CD14-positive monocyte (primary cell): Measurements from ENCODE around the gene RCAN2. TPM values are rescaled to one million over a fixed set of nuclear protein-coding genes. Genes with fewer than 3 reads are reported as not detected.
A peak's percentile ranks its signal among the peaks of the same experiment; 100 is the strongest.

Source experiments
- DNase-seq, 3 donors: peaks; one replicate each; pipeline ENCODE4 v3.0.0-alpha.2; 2011 to 2022
- H2AFZ ChIP-seq: 2 replicates; pipeline ENCODE4 v1.6.0; 2012; ENCODE audit warnings: mild to moderate bottlenecking, low read depth, low read length, inconsistent platforms; ENCODE audit not compliant: insufficient read depth, poor library complexity, severe bottlenecking
- H3K27ac ChIP-seq, 2 donors: 1 replicate in 1 of 2; 2 replicates in 1 of 2; pipeline ENCODE4 v1.5.1; 2012 to 2013; ENCODE audit warnings: low read length in 2 of 2, control low read depth in 1 of 2, inconsistent platforms in 1 of 2, low read depth in 1 of 2, mild to moderate bottlenecking in 1 of 2
- H3K27me3 ChIP-seq, 2 donors: one replicate each; pipeline versions ENCODE4 v1.6.0 to v1.6.1; 2011 to 2013; ENCODE audit warnings: low read length in 2 of 2; ENCODE audit not compliant: control insufficient read depth in 2 of 2, insufficient read depth in 2 of 2
- H3K36me3 ChIP-seq, 2 donors: replicated peaks in 1 of 2; 1 replicate in 1 of 2; 2 replicates in 1 of 2; pipeline versions ENCODE4 v1.5.1 to v1.6.1; 2012 to 2013; ENCODE audit warnings: low read length in 2 of 2, control low read depth in 1 of 2, inconsistent platforms in 1 of 2, mild to moderate bottlenecking in 1 of 2; ENCODE audit not compliant: insufficient read depth in 2 of 2, control insufficient read depth in 1 of 2
- H3K4me1 ChIP-seq, 2 donors: 1 replicate in 1 of 2; 2 replicates in 1 of 2; pipeline versions ENCODE4 v1.5.1 to v1.6.1; 2012 to 2013; ENCODE audit warnings: low read length in 2 of 2, control low read depth in 1 of 2, inconsistent platforms in 1 of 2, mild to moderate bottlenecking in 1 of 2, moderate library complexity in 1 of 2; ENCODE audit not compliant: insufficient read depth in 2 of 2, control insufficient read depth in 1 of 2
- H3K4me2 ChIP-seq: replicated peaks from 2 replicates; pipeline ENCODE3; 2012; ENCODE audit warnings: low read length, moderate library complexity, mild to moderate bottlenecking; ENCODE audit not compliant: poor library complexity, severe bottlenecking; ENCODE audit errors: extremely low read depth
- H3K4me3 ChIP-seq, 3 experiments: fragments of 200-600 bp in 1 of 3; sonication (generic) in 1 of 3; replicated peaks in 1 of 3; 1 replicate in 2 of 3; 2 replicates in 1 of 3; pipeline ENCODE4 v1.5.1; 2011 to 2013; ENCODE audit warnings: low read length in 3 of 3, mild to moderate bottlenecking in 3 of 3, control low read depth in 2 of 3, low read depth in 2 of 3, inconsistent platforms in 1 of 3, moderate library complexity in 1 of 3
- H3K79me2 ChIP-seq: 2 replicates; pipeline ENCODE4 v1.6.0; 2012; ENCODE audit warnings: mild to moderate bottlenecking, control low read depth, inconsistent platforms, low read length, moderate library complexity; ENCODE audit not compliant: insufficient read depth
- H3K9ac ChIP-seq: 2 replicates; pipeline ENCODE4 v1.6.0; 2017; ENCODE audit warnings: low read length, mild to moderate bottlenecking; ENCODE audit not compliant: insufficient read depth, poor library complexity, severe bottlenecking
- H3K9me3 ChIP-seq, 2 donors: replicated peaks in 1 of 2; 1 replicate in 1 of 2; 2 replicates in 1 of 2; pipeline versions ENCODE4 v1.5.1 to v1.6.1; 2012 to 2013; ENCODE audit warnings: low read length in 2 of 2, control low read depth in 1 of 2; ENCODE audit not compliant: control insufficient read depth in 1 of 2, insufficient read depth in 1 of 2
- H4K20me1 ChIP-seq: 2 replicates; pipeline ENCODE4 v1.6.0; 2012; ENCODE audit warnings: mild to moderate bottlenecking, low read length, control low read depth, moderate library complexity; ENCODE audit not compliant: insufficient read depth
- H3K27ac Mint-ChIP-seq, 7 donors: one replicate each; pipeline ENCODE4 v1.8.0; 2020; ENCODE audit warnings: mild to moderate bottlenecking in 7 of 7, mixed read lengths in 7 of 7, moderate library complexity in 6 of 7, inconsistent platforms in 2 of 7
- H3K27me3 Mint-ChIP-seq, 3 donors: one replicate each; pipeline ENCODE4 v1.8.0; 2021 to 2022; ENCODE audit warnings: low read depth in 3 of 3, mild to moderate bottlenecking in 3 of 3, mixed read lengths in 3 of 3, moderate library complexity in 3 of 3, inconsistent platforms in 1 of 3
- H3K36me3 Mint-ChIP-seq, 2 donors: one replicate each; pipeline ENCODE4 v1.8.0; 2020; ENCODE audit warnings: mixed read lengths in 2 of 2, inconsistent platforms in 1 of 2, mild to moderate bottlenecking in 1 of 2
- H3K4me1 Mint-ChIP-seq: one replicate; pipeline ENCODE4 v1.8.0; 2020; ENCODE audit warnings: mild to moderate bottlenecking, mixed read lengths
- H3K4me3 Mint-ChIP-seq, 2 donors: one replicate each; pipeline ENCODE4 v1.8.0; 2020; ENCODE audit warnings: mild to moderate bottlenecking in 2 of 2, mixed read lengths in 2 of 2, moderate library complexity in 1 of 2
- H3K9me3 Mint-ChIP-seq, 7 donors: one replicate each; pipeline ENCODE4 v1.8.0; 2020 to 2022; ENCODE audit warnings: mixed read lengths in 7 of 7, mild to moderate bottlenecking in 6 of 7, moderate library complexity in 6 of 7, inconsistent platforms in 2 of 7
- CTCF ChIP-seq: fragments of 200-600 bp; IDR thresholded peaks from one replicate; pipeline ENCODE4 v1.8.0; 2022; ENCODE audit warnings: antibody characterized with exemption, mild to moderate bottlenecking
- WGBS: methylation state at CpG from one replicate; pipeline ENCODE4 v1.1.5; 2013; ENCODE audit warnings: missing lambda C conversion rate; ENCODE audit not compliant: insufficient coverage; 5-methylcytosine and 5-hydroxymethylcytosine counted together
- intact Hi-C, 2 donors: fragments of 100-400 bp; cut with micrococcal nuclease; formaldehyde crosslinking; loops; one replicate each; pipeline versions ENCODE4 v1.15.0 to v1.15.1; 2023
- polyA plus RNA-seq, 3 donors: library from polyadenylated mRNA; depleted of rRNA in 1 of 3; unstranded in 2 of 3; stranded (reverse) in 1 of 3; fragments of 300-500 nt in 2 of 3; fragments of >200 nt in 1 of 3; fragmentation: Illumina TruSeq in 2 of 3; gene quantifications; 1 replicate in 2 of 3; 2 replicates in 1 of 3; pipeline ENCODE4 v1.2.3, GENCODE V29; 2012 to 2021

The RCAN2 gene
- polyA plus RNA-seq, 3 donors, result not detected

DNA sequence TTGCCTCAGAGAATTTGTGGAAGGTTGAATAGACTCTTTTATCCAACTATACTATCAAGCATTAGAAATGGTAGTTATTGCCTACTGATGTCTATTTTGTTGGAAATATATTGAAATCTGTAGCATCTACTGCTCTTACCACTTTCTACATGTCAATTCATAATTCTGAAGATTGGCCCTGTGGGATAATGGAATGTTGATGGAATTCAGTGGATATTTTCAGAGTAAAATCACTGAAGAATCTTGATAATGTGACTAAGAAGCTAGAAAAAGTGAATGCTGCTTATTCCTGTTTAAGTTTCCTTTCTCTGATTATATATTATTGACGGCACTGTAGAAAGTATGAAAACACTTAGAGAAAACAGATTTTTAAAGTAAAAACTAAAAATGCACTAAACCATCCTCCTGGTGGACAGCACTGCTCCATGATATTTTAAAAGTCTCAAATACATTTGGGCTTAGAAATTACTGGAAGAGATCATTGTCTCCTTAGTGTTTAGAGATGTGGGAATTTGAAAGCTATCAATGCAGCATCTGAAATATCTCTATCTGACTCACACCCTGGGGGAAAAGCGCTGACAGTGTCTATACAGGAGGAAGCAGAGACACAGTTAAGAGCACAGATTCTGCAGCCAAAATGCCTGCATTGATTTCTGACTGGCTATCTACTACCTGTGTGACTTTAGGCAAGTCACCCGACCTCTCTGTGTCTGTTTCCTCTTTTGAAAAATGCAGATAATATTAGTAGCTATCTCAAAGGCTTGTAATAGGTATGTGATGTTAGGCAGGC, 37.9 kb upstream of the RCAN2 start:
- intact Hi-C loops, result no loop called here
- no CpG with 5 or more reads among the region's 3 CpGs for WGBS
- peak overlapping the region in 1 of 7 donors; percentile 20 for H3K27ac Mint-ChIP-seq

GRCh38 chr6:46526607-46527006, 35.4 kb upstream of the RCAN2 start:
- H3K4me3 Mint-ChIP-seq, result no peak overlapping the region
- H3K4me1 ChIP-seq, result no peaks in the 10 kb centered on the region
- no peaks in the 10 kb centered on the region for H3K9me3 ChIP-seq
- intact Hi-C loops, result no loop called here
- no peak for TF ChIP-seq CTCF
- H3K4me1 Mint-ChIP-seq, result peaks cover 3% of the 10 kb centered on the region
- H3K9ac ChIP-seq, result no peak overlapping the region
- H3K27ac ChIP-seq, result no peak overlapping the region
- H3K9me3 Mint-ChIP-seq, result peaks cover 0 to 10% (median 4%) of the 10 kb centered on the region in 7 donors
- H3K36me3 Mint-ChIP-seq, result no peaks in the 10 kb centered on the region
- H3K4me2 ChIP-seq, result no peak overlapping the region
- no peak overlapping the region for H3K4me3 ChIP-seq
- H3K36me3 ChIP-seq, result no peaks in the 10 kb centered on the region
- no peaks in the 10 kb centered on the region for H4K20me1 ChIP-seq
- no peaks in the 10 kb centered on the region for H3K27me3 Mint-ChIP-seq
- WGBS, result no CpG with 5 or more reads among the region's 2 CpGs
- H2AFZ ChIP-seq, result no peak overlapping the region
- H3K27ac Mint-ChIP-seq, result no peak overlapping the region
- DNase-seq, result no peak
- no peaks in the 10 kb centered on the region for H3K79me2 ChIP-seq
- H3K27me3 ChIP-seq, result no peaks in the 10 kb centered on the region

More for the DNA sequence above, 37.9 kb upstream of the RCAN2 start:
- Mint-ChIP-seq H3K36me3 (no peaks in the 10 kb centered on the region), H3K9me3 (peaks cover 3 to 7% (median 5%) of the 10 kb centered on the region in 7 donors), H3K4me3 (no peak overlapping the region), H3K4me1 (peaks cover 3% of the 10 kb centered on the region), H3K27me3 (no peaks in the 10 kb centered on the region)
- no peak for TF ChIP-seq CTCF
- H3K4me1 ChIP-seq, result no peaks in the 10 kb centered on the region
- H2AFZ ChIP-seq, result no peak overlapping the region
- H4K20me1 ChIP-seq, result no peaks in the 10 kb centered on the region
- H3K79me2 ChIP-seq, result no peaks in the 10 kb centered on the region
- no peaks in the 10 kb centered on the region for H3K27me3 ChIP-seq
- no peak overlapping the region for H3K9ac ChIP-seq
- no peak overlapping the region for H3K27ac ChIP-seq
- no peaks in the 10 kb centered on the region for H3K36me3 ChIP-seq
- no peak overlapping the region for H3K4me2 ChIP-seq
- no peak overlapping the region for H3K4me3 ChIP-seq
- no peaks in the 10 kb centered on the region for H3K9me3 ChIP-seq
- no peak for DNase-seq
